Heart right ventricle (tissue), 16 donors: ENCODE data around the gene SUCNR1. TPM values are rescaled to one million over a fixed set of nuclear protein-coding genes. Genes with fewer than 3 reads are reported as not detected.
A peak's percentile ranks its signal among the peaks of the same experiment; 100 is the strongest.

Source experiments
- ATAC-seq, 8 donors: fragments of 200-7000 bp; cut with Tn5 transposase; one replicate each; pipeline ENCODE4 v1.9.1; 2020; ENCODE audit warnings: mild to moderate bottlenecking in 8 of 8, moderate library complexity in 8 of 8, moderate number of reproducible peaks in 1 of 8
- DNase-seq, 2 donors: peaks; one replicate each; pipeline ENCODE4 v3.0.0-alpha.2; 2020
- H3K27ac ChIP-seq, 10 donors: fragments of 200-600 bp; sonication (generic) in 2 of 10; one replicate each; pipeline versions ENCODE4 v1.5.0 to v1.8.0; 2020 to 2022; ENCODE audit warnings: mild to moderate bottlenecking in 3 of 10
- H3K27me3 ChIP-seq, 7 donors: fragments of 200-600 bp; one replicate each; pipeline ENCODE4 v1.8.0; 2021 to 2022; ENCODE audit warnings: mild to moderate bottlenecking in 2 of 7
- H3K36me3 ChIP-seq, 9 donors: fragments of 200-600 bp; sonication (generic) in 1 of 9; one replicate each; pipeline versions ENCODE4 v1.5.0 to v1.8.0; 2020 to 2022; ENCODE audit warnings: mild to moderate bottlenecking in 2 of 9
- H3K4me1 ChIP-seq, 9 donors: fragments of 200-600 bp; sonication (generic) in 1 of 9; one replicate each; pipeline versions ENCODE4 v1.5.0 to v1.8.0; 2020 to 2022; ENCODE audit warnings: mild to moderate bottlenecking in 4 of 9
- H3K4me3 ChIP-seq, 10 donors: fragments of 200-600 bp; sonication (generic) in 2 of 10; one replicate each; pipeline versions ENCODE4 v1.5.0 to v1.8.0; 2020 to 2022; ENCODE audit warnings: mild to moderate bottlenecking in 7 of 10, moderate library complexity in 2 of 10
- H3K9me3 ChIP-seq, 11 donors: fragments of 200-600 bp in 10 of 11; sonication (generic) in 2 of 11; one replicate each; pipeline versions ENCODE4 v1.5.0 to v1.8.0; 2013 to 2022; ENCODE audit warnings: mild to moderate bottlenecking in 2 of 11, control low read depth in 1 of 11, moderate library complexity in 1 of 11
- WGBS, 2 donors: extraction: QIAGEN DNeasy Blood & Tissue Kit; methylation state at CpG; one replicate each; pipeline ENCODE4 v1.1.7; 2013; ENCODE audit warnings: inconsistent platforms in 1 of 2; 5-methylcytosine and 5-hydroxymethylcytosine counted together
- intact Hi-C, 10 donors: fragments of 100-400 bp; cut with DNase I; formaldehyde crosslinking; loops; one replicate each; pipeline versions ENCODE4 v1.11.1 to v1.14.2; 2022
- polyA plus RNA-seq, 2 donors: library from polyadenylated mRNA; stranded (reverse); fragments of 200-250 nt; gene quantifications; one replicate each; pipeline ENCODE4 v1.2.3, GENCODE V29; 2013
- total RNA-seq, 10 donors: library from RNA; stranded (reverse); fragmentation: NEBNext Ultra II Directional in 3 of 10; extraction: Animal tissue kit (Norgen Biotek cat#: 25700) in 3 of 10; gene quantifications; one replicate each; pipeline versions ENCODE4 v1.2.1 to v1.2.4, GENCODE V29; 2021 to 2023
- TF ChIP-seq, protein P1 (sequence below), 9 donors: fragments of 200-600 bp; sonication (generic) in 2 of 9; IDR thresholded peaks; one replicate each; pipeline versions ENCODE4 v1.5.0 to v1.8.0; 2021 to 2022; ENCODE audit warnings: antibody characterized with exemption in 9 of 9, mild to moderate bottlenecking in 5 of 9, moderate library complexity in 1 of 9
- donor health status: Arrhythmogenic right ventricular cardiomyopathy.
- donor health status: ischemic (EF 13 %, LVEDD 7.1; RV severe dilation, severe dysfunction).
- donor health status: healthy with polysubstance abuse.
- donor health status: DM: no; HTN: yes; CAD: no.
- donor health status: DM: no; HTN: no; CAD: no.
- donor health status: ischemic (EF 25% LVEDD 6.9; RV normal size, moderate dysfunction).
- donor health status: ischemic (EF 25% LVEDD 5.7; RV mildly dilated, moderate dysfunction).
- donor health status: healthy.
- donor health status: DM: yes; HTN: yes; CAD: no.
- donor health status: Ischemic cardiomyopathy.
- donor health status: ischemic (EF 35%, LVEDD 5.7; RV mildly dilated, moderate dysfunction).
- donor health status: nonischemic (EF 11% LVEDD 7.7; RV severe dilation, severe dysfunction).
- donor health status: DM: yes; HTN: yes; CAD: no.
- donor health status: PGD.
- donor health status: ischemic (EF 29% LVEDD 5.4; RV normal size, mild dysfunction).
- donor health status: nonischemic (EF 23%, LVEDD 6.1; RV moderate dilation, normal function).

Gene SUCNR1
- total and polyA plus RNA-seq, 12 donors, result 0.04 to 2.4 (median 0.13) TPM; not detected in 2

- 88 to 91% methylated on average over 2 of the region's 2 CpGs for WGBS, 2 donors
- ATAC-seq, result no peak
- no peak for DNase-seq
Measured at GRCh38 chr3:151859233-151859673, 14.2 kb upstream of the SUCNR1 start.

GRCh38 chr3:151859905-151860304 is 13.5 kb upstream of the SUCNR1 start:
- Histone ChIP-seq H3K4me1 (peaks cover 0 to 6% (median 0%) of the 10 kb centered on the region in 9 donors), H3K36me3 (no peaks in the 10 kb centered on the region), H3K27me3 (no peaks in the 10 kb centered on the region), H3K4me3 (no peak overlapping the region), H3K27ac (no peak overlapping the region), H3K9me3 (no peaks in the 10 kb centered on the region)
- TF ChIP-seq, protein P1, sequence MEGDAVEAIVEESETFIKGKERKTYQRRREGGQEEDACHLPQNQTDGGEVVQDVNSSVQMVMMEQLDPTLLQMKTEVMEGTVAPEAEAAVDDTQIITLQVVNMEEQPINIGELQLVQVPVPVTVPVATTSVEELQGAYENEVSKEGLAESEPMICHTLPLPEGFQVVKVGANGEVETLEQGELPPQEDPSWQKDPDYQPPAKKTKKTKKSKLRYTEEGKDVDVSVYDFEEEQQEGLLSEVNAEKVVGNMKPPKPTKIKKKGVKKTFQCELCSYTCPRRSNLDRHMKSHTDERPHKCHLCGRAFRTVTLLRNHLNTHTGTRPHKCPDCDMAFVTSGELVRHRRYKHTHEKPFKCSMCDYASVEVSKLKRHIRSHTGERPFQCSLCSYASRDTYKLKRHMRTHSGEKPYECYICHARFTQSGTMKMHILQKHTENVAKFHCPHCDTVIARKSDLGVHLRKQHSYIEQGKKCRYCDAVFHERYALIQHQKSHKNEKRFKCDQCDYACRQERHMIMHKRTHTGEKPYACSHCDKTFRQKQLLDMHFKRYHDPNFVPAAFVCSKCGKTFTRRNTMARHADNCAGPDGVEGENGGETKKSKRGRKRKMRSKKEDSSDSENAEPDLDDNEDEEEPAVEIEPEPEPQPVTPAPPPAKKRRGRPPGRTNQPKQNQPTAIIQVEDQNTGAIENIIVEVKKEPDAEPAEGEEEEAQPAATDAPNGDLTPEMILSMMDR (IDR thresholded peaks at IDR 0.05), result no peak
- ATAC-seq, result no peak
- intact Hi-C loops, result no loop called here
- DNase-seq, result no peak

More at GRCh38 chr3:151859233-151859673, 14.2 kb upstream of the SUCNR1 start:
- intact Hi-C loops, result no loop called here
- peaks cover 0 to 2% (median 0%) of the 10 kb centered on the region in 9 donors for H3K4me1 ChIP-seq
- TF ChIP-seq, protein P1 (IDR thresholded peaks at IDR 0.05), result no peak
- H3K36me3 ChIP-seq, result no peaks in the 10 kb centered on the region
- no peaks in the 10 kb centered on the region for H3K9me3 ChIP-seq
- H3K27me3 ChIP-seq, result no peaks in the 10 kb centered on the region
- no peak overlapping the region for H3K4me3 ChIP-seq
- no peak overlapping the region for H3K27ac ChIP-seq

DNA sequence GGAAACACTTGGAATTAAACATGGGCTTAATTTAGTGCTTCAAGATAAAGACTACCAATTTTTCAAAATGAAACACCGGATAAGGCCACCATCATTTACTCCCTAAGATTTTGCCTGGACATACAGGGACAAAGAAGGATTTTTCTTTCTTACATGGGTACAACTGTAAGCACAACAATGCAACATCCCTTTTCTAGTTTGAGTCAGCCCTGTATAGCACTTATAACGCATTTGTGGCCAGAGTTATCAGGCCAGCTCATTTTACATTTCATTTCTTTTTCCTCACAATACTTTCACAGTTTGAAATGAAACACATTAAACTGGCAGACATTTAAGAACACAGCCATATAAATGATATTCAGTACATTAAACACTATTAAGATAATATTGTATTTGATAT is 9.8 kb upstream of the SUCNR1 start:
- TF ChIP-seq, protein P1 (IDR thresholded peaks at IDR 0.05), result no peak
- 89 to 93% methylated on average over 2 of the region's 2 CpGs for WGBS, 2 donors
- no peak for DNase-seq
- Histone ChIP-seq H3K27ac (no peak overlapping the region), H3K4me3 (no peak overlapping the region), H3K27me3 (no peaks in the 10 kb centered on the region), H3K4me1 (peaks cover 0 to 8% (median 0%) of the 10 kb centered on the region in 9 donors), H3K9me3 (peaks cover 0 to 4% (median 0%) of the 10 kb centered on the region in 11 donors), H3K36me3 (no peaks in the 10 kb centered on the region)
- ATAC-seq, result no peak
- intact Hi-C loops, result no loop called here

DNA sequence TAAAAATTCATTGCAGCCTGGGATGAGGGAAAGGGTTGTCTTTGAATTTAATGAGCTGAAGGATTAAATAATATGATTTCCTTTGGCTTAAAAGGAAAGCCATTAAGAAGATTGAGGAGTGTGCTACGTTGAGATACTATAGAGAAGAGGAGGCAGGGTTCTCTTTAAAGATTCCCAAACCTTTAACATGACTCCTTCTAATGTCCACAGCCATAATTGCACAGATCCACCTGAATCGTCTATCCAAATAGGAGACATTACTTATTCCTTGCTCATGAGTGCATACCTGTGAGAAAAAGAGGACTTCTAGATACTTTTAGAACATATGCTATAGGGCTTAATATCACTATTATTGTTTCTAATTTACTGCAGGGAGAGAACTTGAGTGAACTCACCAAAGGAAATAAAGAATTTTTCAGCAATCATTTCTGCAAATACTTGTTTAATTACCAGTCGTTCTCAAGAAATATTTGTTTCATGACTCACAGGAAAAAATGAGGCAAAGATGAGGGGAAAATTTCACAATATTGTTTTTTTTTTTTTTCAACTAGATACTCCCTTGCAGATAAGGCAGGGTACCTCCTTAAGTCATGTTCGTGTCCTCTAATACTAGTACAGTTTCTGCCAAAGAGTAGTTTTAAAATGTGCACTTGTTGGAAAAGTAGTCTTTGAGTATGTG is 8.9 kb upstream of the SUCNR1 start:
- Histone ChIP-seq H3K4me3 (no peak overlapping the region), H3K4me1 (peaks cover 0 to 8% (median 0%) of the 10 kb centered on the region in 9 donors), H3K36me3 (no peaks in the 10 kb centered on the region), H3K9me3 (peaks cover 0 to 4% (median 0%) of the 10 kb centered on the region in 11 donors), H3K27ac (no peak overlapping the region), H3K27me3 (no peaks in the 10 kb centered on the region)
- intact Hi-C loops, result no loop called here
- DNase-seq (no peak), ATAC-seq (peak in 2 of 8 donors; percentile 20 to 53)
- TF ChIP-seq, protein P1 (IDR thresholded peaks at IDR 0.05), result no peak
- WGBS, 2 donors, result 58 to 59% methylated on average over 4 of the region's 4 CpGs
